GM21737 (cell line): ENCODE measurements around the gene DGUOK.

Experiments
- ATAC-seq: cut with Tn5 transposase; IDR thresholded peaks from one replicate; pipeline ENCODE4 v1.9.1; 2021; ENCODE audit warnings: mild to moderate bottlenecking, moderate library complexity; ENCODE audit not compliant: unreplicated experiment

The DGUOK gene

GRCh38 chr2:73976803-73977202, 50.1 kb downstream of the DGUOK start:
- ATAC-seq = no peak

- no peak for ATAC-seq
Observed at GRCh38 chr2:73977466-73977865, 50.8 kb downstream of the DGUOK start.

- ATAC-seq = peak; percentile 39
Observed at GRCh38 chr2:73979021-73979420, 52.3 kb downstream of the DGUOK start.

GRCh38 chr2:73979686-73980085, 53.0 kb downstream of the DGUOK start:
- no peak for ATAC-seq

GRCh38 chr2:73980566-73980965, 53.9 kb downstream of the DGUOK start:
- no peak for ATAC-seq

- ATAC-seq = no peak
Observed at GRCh38 chr2:73981081-73982001, 54.7 kb downstream of the DGUOK start.

- ATAC-seq = no peak
Observed at GRCh38 chr2:73982140-73982617, 55.5 kb downstream of the DGUOK start.

- ATAC-seq = no peak
Observed at GRCh38 chr2:73983322-73984202, 56.9 kb downstream of the DGUOK start.

- peak; percentile 34 for ATAC-seq
Observed at GRCh38 chr2:73984203-73984921, 57.7 kb downstream of the DGUOK start, which contains the start of gene TET3. TET3 (plus strand) TSS chr2:73984910; CDS start chr2:73986404, 1,494 bp downstream.

- peak; percentile 23 for ATAC-seq
Observed at GRCh38 chr2:73984922-73985307, 58.2 kb downstream of the DGUOK start.

- peak; percentile 14 for ATAC-seq
Observed at GRCh38 chr2:73985308-73986084, 58.8 kb downstream of the DGUOK start.

- no peak for ATAC-seq
Observed at GRCh38 chr2:73986085-73986681, 59.5 kb downstream of the DGUOK start.

GRCh38 chr2:73987109-73987947, 60.6 kb downstream of the DGUOK start:
- ATAC-seq = no peak

- ATAC-seq = no peak
Observed at GRCh38 chr2:73987948-73988700, 61.4 kb downstream of the DGUOK start.

GRCh38 chr2:73989972-73990371, 63.3 kb downstream of the DGUOK start:
- no peak for ATAC-seq

GRCh38 chr2:73990531-73990930, 63.9 kb downstream of the DGUOK start:
- no peak for ATAC-seq

GRCh38 chr2:73992036-73992435, 65.4 kb downstream of the DGUOK start:
- ATAC-seq = no peak

- ATAC-seq = no peak
Observed at GRCh38 chr2:73993376-73993775, 66.7 kb downstream of the DGUOK start.
